SH-SY5Y (cell line): ENCODE results near the gene ISOC2.

ENCODE experiments used
- GATA2 ChIP-seq: IDR thresholded peaks from 2 replicates; pipeline ENCODE4 v1.6.1; 2011; ENCODE audit warnings: mild to moderate bottlenecking, low read depth, low read length
- GATA3 ChIP-seq: IDR thresholded peaks from 2 replicates; pipeline ENCODE4 v1.6.1; 2011; ENCODE audit warnings: low read depth, mild to moderate bottlenecking, low read length, moderate library complexity

Gene ISOC2

GRCh38 chr19:55449469-55449868, 12.0 kb downstream of the ISOC2 start:
- TF ChIP-seq GATA3: no peak
- no peak for TF ChIP-seq GATA2

DNA sequence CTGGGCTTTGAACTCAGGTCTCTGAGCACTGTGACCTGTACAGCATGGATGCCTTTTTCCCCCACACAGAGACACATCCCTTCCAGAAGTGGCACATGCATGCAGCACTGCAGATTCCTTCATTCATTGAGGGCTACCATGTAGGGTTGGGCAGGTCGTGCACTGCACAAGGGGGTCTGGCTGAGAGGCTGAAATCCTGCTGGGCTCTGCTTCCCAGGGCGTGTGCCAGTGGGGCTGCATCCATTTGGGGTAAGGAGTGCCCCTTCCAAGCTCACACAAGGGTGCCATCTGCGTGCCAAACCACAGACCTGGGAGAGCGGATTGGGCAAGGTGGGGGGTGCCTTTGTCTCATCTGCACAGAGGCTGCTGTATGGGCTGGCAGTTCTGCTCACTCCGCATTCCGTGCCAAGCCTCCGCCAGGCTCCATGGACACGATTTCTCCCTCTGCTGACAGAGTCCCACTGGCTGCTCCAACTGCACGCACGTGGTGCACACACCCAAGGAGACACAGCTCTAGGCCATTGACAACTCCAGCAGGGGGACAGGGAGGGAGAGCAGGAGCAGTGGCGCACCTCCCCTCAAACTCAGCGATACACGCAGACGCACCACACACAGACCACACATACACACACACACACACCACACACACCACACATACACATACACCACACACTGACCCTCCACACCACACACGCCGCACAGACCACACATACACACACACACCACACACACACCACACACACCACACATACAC, 13.8 kb downstream of the ISOC2 start:
- TF ChIP-seq GATA2: no peak
- TF ChIP-seq GATA3: no peak

- TF ChIP-seq GATA3 (no peak), GATA2 (no peak)
Measured at GRCh38 chr19:55446060-55446459, 15.4 kb downstream of the ISOC2 start.

DNA sequence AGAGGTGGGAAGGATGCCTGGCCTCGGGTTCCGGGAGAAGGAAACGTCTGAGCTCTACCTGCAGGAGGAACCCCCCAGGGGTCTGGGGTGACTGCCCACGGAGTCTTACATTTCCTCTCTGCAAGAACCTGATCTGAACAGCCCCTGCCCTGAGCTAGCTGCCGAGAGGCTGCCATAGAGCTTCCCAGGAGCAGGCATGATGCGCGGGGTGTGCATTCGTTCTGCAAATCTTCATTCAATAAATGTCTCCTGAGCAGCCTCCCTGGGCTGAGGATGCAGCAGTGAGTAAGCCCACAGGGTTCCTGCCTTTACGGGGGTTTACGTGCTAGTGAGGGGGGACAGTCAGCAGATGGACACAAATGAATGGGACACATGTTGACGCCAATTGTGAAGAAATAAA, 16.8 kb downstream of the ISOC2 start:
- TF ChIP-seq GATA2 (no peak), GATA3 (no peak)

GRCh38 chr19:55443824-55444480, 17.5 kb downstream of the ISOC2 start:
- TF ChIP-seq GATA2 (no peak), GATA3 (no peak)

- TF ChIP-seq GATA3 (no peak), GATA2 (no peak)
Measured at GRCh38 chr19:55443045-55443823, 18.2 kb downstream of the ISOC2 start, which contains the start of gene SHISA7. SHISA7 (minus strand) TSS chr19:55443300; CDS start chr19:55442863, 437 bp downstream.

- TF ChIP-seq GATA3 (no peak), GATA2 (no peak)
Measured at GRCh38 chr19:55442372-55442961, 19.0 kb downstream of the ISOC2 start.

GRCh38 chr19:55441692-55442321, 19.6 kb downstream of the ISOC2 start:
- no peak for TF ChIP-seq GATA2

- TF ChIP-seq GATA3: no peak
- no peak for TF ChIP-seq GATA2
Measured at GRCh38 chr19:55441319-55441691, 20.1 kb downstream of the ISOC2 start.

GRCh38 chr19:55440411-55441105, 20.9 kb downstream of the ISOC2 start:
- TF ChIP-seq GATA2 (no peak), GATA3 (no peak)

- TF ChIP-seq GATA3 (no peak), GATA2 (no peak)
Measured at GRCh38 chr19:55439052-55439451, 22.4 kb downstream of the ISOC2 start.

DNA sequence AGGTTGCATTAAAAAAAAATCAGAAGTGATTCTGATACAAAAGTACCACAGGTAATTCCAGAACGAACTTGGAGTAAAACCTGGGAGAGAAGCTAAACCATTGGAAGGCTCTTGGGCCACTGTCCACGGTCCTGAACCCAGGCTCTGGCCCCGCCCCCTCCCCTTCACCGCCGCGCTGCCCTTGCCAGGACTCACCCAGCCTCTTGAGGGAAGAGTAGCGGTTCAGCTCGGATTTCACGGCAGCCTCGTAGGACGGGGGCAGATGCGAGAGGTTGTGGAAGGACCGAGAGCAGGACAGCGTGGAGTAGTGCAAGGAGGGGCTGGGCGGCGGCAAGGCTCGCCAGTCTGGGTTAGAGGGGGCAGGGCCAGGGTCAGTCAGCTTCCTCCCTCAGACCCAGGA, 24.0 kb downstream of the ISOC2 start:
- TF ChIP-seq GATA3 (no peak), GATA2 (no peak)

DNA sequence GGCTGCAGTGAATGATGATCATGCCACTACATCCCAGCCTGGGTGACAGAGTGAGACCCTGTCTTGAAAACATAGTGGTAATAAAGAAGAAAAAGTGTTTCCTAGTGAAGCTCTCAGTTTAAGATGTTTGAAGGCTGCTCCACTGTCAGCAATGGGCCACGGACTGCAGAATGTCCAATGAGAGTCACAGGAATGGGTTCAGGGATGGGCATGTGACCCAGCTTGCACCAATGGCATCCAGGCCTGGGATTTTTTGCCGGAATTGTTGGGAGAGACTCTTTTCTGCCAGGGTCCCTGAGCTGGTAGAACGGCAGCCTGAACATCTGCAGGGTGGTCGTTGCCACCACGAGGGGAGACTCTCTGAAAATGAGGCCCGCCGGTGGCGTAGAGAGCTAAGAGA, 24.6 kb downstream of the ISOC2 start:
- TF ChIP-seq GATA3 (no peak), GATA2 (no peak)
